HepG2 (cell line): ENCODE data around the gene GK. TPM values are rescaled to one million over a fixed set of nuclear protein-coding genes. Genes with fewer than 3 reads are reported as not detected.

Source experiments
- CREB1 ChIP-seq, 2 experiments: fragments of 450-650 bp in 1 of 2; IDR thresholded peaks; 2 replicates each; pipeline ENCODE4 v1.6.1; 2016 to 2017; ENCODE audit warnings: control low read depth in 1 of 2, mild to moderate bottlenecking in 1 of 2, missing compliant biosample characterization in 1 of 2, missing genetic modification characterization in 1 of 2
- ETV6 ChIP-seq: sonication (generic); formaldehyde crosslinking; conservative IDR thresholded peaks from 2 replicates; pipeline ENCODE4 v1.4.0; 2020; ENCODE audit warnings: missing genetic modification reagents
- HNRNPLL ChIP-seq: fragments of 200-400 bp; formaldehyde crosslinking; IDR thresholded peaks from 2 replicates; pipeline ENCODE4 v1.6.1; 2017; ENCODE audit warnings: mild to moderate bottlenecking, low read depth, low read length; ENCODE audit not compliant: poor library complexity, severe bottlenecking
- NFE2 ChIP-seq: sonication (generic); formaldehyde crosslinking; IDR thresholded peaks from 2 replicates; pipeline ENCODE4 v1.4.0; 2020; ENCODE audit warnings: missing genetic modification reagents
- SNAPC4 ChIP-seq: sonication (generic); formaldehyde crosslinking; IDR thresholded peaks from 2 replicates; pipeline ENCODE4 v1.4.0; 2020; ENCODE audit warnings: mild to moderate bottlenecking, missing genetic modification reagents
- ZBTB34 ChIP-seq: sonication (generic); formaldehyde crosslinking; IDR thresholded peaks from 2 replicates; pipeline ENCODE4 v1.8.0; 2022; ENCODE audit warnings: mild to moderate bottlenecking, missing genetic modification reagents
- ZNF33B ChIP-seq: sonication (generic); formaldehyde crosslinking; IDR thresholded peaks from 2 replicates; pipeline ENCODE4 v1.5.1; 2020; ENCODE audit warnings: mild to moderate bottlenecking, missing genetic modification reagents
- ZNF503 ChIP-seq: sonication (generic); formaldehyde crosslinking; IDR thresholded peaks from 2 replicates; pipeline ENCODE4 v1.4.0; 2020; ENCODE audit warnings: missing genetic modification reagents
- ZNF629 ChIP-seq: sonication (generic); formaldehyde crosslinking; conservative IDR thresholded peaks from 2 replicates; pipeline ENCODE4 v1.5.0; 2020; ENCODE audit warnings: missing genetic modification reagents
- ZNF737 ChIP-seq: sonication (generic); formaldehyde crosslinking; IDR thresholded peaks from 2 replicates; pipeline ENCODE4 v1.5.0; 2020; ENCODE audit warnings: missing genetic modification reagents, mild to moderate bottlenecking, borderline replicate concordance
- ZNF766 ChIP-seq: sonication (generic); formaldehyde crosslinking; IDR thresholded peaks from 2 replicates; pipeline ENCODE4 v1.5.0; 2020; ENCODE audit warnings: missing genetic modification reagents, borderline replicate concordance
- polyA plus RNA-seq, 8 experiments: library from polyadenylated mRNA; depleted of rRNA in 3 of 8; stranded (reverse) in 7 of 8; unstranded in 1 of 8; fragments of >200 nt; fragmentation: Illumina TruSeq in 4 of 8; extraction: Trizol in 4 of 8; gene quantifications; 2 replicates each; pipeline versions ENCODE4 v1.2.1 to v1.2.3, GENCODE V29; 2011 to 2016; ENCODE audit warnings: low read depth in 4 of 8, missing spikeins in 1 of 8, mixed read lengths in 1 of 8; ENCODE audit not compliant: insufficient read depth in 1 of 8
- total RNA-seq, 5 experiments: library from RNA; depleted of rRNA; stranded (reverse); fragments of >200 nt; fragmentation: Illumina TruSeq; extraction: Trizol; gene quantifications; 2 replicates each; pipeline ENCODE4 v1.2.3, GENCODE V29; 2016; ENCODE audit warnings: low read depth in 1 of 5
- TF ChIP-seq, protein P1 (sequence below): sonication (generic); formaldehyde crosslinking; IDR thresholded peaks from 2 replicates; pipeline ENCODE4 v1.4.0; 2020; ENCODE audit warnings: missing genetic modification reagents, borderline replicate concordance

GK gene
- total and polyA plus RNA-seq, 2 of the 13 experiments (the other 11 are each of a cell fraction or from before 2014, with no cell fraction given), result 64.2 to 265 TPM

- TF ChIP-seq SNAPC4 (CRISPR knock-in tag) (peak; percentile 90), ZNF737 (CRISPR knock-in tag) (no peak), ZNF33B (no peak), ZNF629 (CRISPR knock-in tag) (0 out of 2 replicates have a peak, but pooled peaks have one; percentile 12), NFE2 (CRISPR knock-in tag) (no peak), ZNF766 (no peak), HNRNPLL (no peak), ZNF503 (CRISPR knock-in tag) (peak; percentile 87), CREB1 (IDR thresholded peaks at IDR 0.05) (no peak), CREB1 (CRISPR knock-in tag; IDR thresholded peaks at IDR 0.05) (peak; percentile 68), ZBTB34 (CRISPR knock-in tag) (no peak), ETV6 (CRISPR knock-in tag) (no peak)
- TF ChIP-seq, protein P1, sequence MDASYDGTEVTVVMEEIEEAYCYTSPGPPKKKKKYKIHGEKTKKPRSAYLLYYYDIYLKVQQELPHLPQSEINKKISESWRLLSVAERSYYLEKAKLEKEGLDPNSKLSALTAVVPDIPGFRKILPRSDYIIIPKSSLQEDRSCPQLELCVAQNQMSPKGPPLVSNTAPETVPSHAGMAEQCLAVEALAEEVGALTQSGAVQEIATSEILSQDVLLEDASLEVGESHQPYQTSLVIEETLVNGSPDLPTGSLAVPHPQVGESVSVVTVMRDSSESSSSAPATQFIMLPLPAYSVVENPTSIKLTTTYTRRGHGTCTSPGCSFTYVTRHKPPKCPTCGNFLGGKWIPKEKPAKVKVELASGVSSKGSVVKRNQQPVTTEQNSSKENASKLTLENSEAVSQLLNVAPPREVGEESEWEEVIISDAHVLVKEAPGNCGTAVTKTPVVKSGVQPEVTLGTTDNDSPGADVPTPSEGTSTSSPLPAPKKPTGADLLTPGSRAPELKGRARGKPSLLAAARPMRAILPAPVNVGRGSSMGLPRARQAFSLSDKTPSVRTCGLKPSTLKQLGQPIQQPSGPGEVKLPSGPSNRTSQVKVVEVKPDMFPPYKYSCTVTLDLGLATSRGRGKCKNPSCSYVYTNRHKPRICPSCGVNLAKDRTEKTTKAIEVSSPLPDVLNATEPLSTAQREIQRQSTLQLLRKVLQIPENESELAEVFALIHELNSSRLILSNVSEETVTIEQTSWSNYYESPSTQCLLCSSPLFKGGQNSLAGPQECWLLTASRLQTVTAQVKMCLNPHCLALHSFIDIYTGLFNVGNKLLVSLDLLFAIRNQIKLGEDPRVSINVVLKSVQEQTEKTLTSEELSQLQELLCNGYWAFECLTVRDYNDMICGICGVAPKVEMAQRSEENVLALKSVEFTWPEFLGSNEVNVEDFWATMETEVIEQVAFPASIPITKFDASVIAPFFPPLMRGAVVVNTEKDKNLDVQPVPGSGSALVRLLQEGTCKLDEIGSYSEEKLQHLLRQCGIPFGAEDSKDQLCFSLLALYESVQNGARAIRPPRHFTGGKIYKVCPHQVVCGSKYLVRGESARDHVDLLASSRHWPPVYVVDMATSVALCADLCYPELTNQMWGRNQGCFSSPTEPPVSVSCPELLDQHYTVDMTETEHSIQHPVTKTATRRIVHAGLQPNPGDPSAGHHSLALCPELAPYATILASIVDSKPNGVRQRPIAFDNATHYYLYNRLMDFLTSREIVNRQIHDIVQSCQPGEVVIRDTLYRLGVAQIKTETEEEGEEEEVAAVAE (CRISPR knock-in tag), result no peak
These were observed 25.2 kb upstream of the GK start (continued) for GRCh38 chrX:30627818-30628652.
